Measurements from ENCODE around the gene PTPN7.

DNA sequence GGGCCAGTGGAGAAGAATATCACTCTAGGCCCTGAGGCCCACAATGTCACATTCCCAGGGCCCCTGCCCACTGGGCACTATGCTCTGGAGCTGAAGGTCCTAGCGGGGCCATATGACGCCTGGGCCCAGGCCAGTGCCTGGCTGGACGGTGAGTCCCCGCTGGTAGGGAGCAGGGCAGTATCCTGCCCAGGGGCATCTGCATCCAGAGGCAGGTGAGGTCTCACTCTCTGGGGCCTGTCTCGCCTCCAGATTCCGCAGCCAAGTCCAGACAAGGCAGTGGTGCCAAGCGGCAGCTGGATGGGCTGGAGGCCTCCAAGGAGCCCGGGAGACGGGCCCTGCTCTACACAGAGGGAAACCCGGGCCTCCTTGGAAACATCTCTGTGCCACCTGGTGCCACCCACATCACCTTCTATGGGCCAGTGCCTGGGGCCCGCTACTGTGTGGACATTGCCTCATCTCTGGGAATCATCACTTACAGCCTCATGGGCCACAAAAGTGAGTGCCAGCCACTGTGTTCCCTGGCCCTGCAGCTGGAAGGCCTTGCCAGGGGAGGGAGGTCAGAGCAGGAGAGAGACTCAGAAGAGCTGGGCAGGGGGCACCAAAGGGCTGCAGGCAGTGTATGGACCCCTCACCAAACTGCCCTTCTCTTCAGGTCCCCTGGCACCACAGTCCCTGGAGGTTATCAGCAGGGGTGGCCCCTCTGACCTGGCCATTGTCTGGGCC lies 11.1 kb upstream of the PTPN7 start:
- TF ChIP-seq POLR2A (IDR thresholded peaks at IDR 0.05; ENCODE audit: extremely low read depth, insufficient read length): no peak
- TF ChIP-seq, protein P1, sequence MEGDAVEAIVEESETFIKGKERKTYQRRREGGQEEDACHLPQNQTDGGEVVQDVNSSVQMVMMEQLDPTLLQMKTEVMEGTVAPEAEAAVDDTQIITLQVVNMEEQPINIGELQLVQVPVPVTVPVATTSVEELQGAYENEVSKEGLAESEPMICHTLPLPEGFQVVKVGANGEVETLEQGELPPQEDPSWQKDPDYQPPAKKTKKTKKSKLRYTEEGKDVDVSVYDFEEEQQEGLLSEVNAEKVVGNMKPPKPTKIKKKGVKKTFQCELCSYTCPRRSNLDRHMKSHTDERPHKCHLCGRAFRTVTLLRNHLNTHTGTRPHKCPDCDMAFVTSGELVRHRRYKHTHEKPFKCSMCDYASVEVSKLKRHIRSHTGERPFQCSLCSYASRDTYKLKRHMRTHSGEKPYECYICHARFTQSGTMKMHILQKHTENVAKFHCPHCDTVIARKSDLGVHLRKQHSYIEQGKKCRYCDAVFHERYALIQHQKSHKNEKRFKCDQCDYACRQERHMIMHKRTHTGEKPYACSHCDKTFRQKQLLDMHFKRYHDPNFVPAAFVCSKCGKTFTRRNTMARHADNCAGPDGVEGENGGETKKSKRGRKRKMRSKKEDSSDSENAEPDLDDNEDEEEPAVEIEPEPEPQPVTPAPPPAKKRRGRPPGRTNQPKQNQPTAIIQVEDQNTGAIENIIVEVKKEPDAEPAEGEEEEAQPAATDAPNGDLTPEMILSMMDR (IDR thresholded peaks at IDR 0.05; ENCODE audit: low read depth, low read length): no peak
- TF ChIP-seq, protein P2, sequence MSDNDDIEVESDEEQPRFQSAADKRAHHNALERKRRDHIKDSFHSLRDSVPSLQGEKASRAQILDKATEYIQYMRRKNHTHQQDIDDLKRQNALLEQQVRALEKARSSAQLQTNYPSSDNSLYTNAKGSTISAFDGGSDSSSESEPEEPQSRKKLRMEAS (IDR thresholded peaks at IDR 0.05; ENCODE audit: low read depth, low read length): no peak
